HCT116 (cell line): ENCODE results near the gene GCNT1. TPM values are rescaled to one million over a fixed set of nuclear protein-coding genes. Genes with fewer than 3 reads are reported as not detected.
"Not testable (repeated sequence)": the region's sequence is repeated elsewhere in the genome, so short reads cannot be mapped to it uniquely, and the experiment has no call there.

Experiments
- ATAC-seq: fragments of 200-7000 bp; cut with Tn5 transposase; 2 replicates; pipeline ENCODE4 v1.9.1; 2020; ENCODE audit warnings: mild to moderate bottlenecking, moderate library complexity
- BruUV-seq: library from RNA; stranded (reverse); fragments of 400-500 nt; replicated peaks from 2 replicates; lab custom pipeline; 2021; lab: Mats Ljungman, UMichigan
- CTCF ChIA-PET: fragments of 300-600 bp; sonication (Branson Sonifier 250); formaldehyde crosslinking; loops from one replicate; lab custom pipeline; 2021; ENCODE audit warnings: antibody characterized with exemption; lab: Charles Lee
- POLR2A ChIA-PET: fragments of 300-600, 350-600 bp; sonication (Branson Sonifier 250); formaldehyde crosslinking; loops from one replicate; lab custom pipeline; 2021; ENCODE audit warnings: antibody characterized with exemption; lab: Charles Lee
- RAD21 ChIA-PET, 2 experiments: fragments of 300-600 bp; sonication (Branson Sonifier 250); formaldehyde crosslinking; loops; one replicate each; lab custom pipeline; 2023; ENCODE audit warnings: low total read pairs in 2 of 2; ENCODE audit not compliant: uncharacterized antibody in 2 of 2, unreplicated experiment in 2 of 2, low non-redundant PET in 1 of 2; lab: Charles Lee
- DNase-seq: peaks from one replicate; pipeline ENCODE4 v3.0.0-alpha.2; 2010; ENCODE audit warnings: low read depth, low spot score
- H2AFZ ChIP-seq: fragments of 200-600 bp; shearing (Covaris generic), sonication (generic); 2 replicates; pipeline ENCODE4 v1.6.1; 2017; ENCODE audit warnings: low read depth, mixed run types, mixed read lengths, antibody characterized with exemption, low read length; ENCODE audit not compliant: poor library complexity, severe bottlenecking
- H3K27ac ChIP-seq: 2 replicates; pipeline ENCODE4 v1.5.1; 2012; ENCODE audit warnings: low read depth, low read length
- H3K27me3 ChIP-seq: fragments of 200-600 bp; sonication (generic); 2 replicates; pipeline ENCODE4 v1.6.1; 2016; ENCODE audit warnings: mixed run types, low read length, mixed read lengths; ENCODE audit not compliant: insufficient read depth
- H3K36me3 ChIP-seq, 2 experiments: fragments of 200-500 bp in 1 of 2; fragments of 200-600 bp in 1 of 2; sonication (Bioruptor generic) in 1 of 2; sonication (generic) in 1 of 2; 2 replicates each; pipeline versions ENCODE4 v1.5.1 to v1.6.1; 2014 to 2016; ENCODE audit warnings: low read length in 2 of 2, inconsistent platforms in 1 of 2, mixed read lengths in 1 of 2, mixed run types in 1 of 2; ENCODE audit not compliant: insufficient read depth in 2 of 2, control insufficient read depth in 1 of 2
- H3K4me1 ChIP-seq, 2 experiments: fragments of 200-600 bp in 1 of 2; sonication (generic) in 1 of 2; 2 replicates each; pipeline versions ENCODE4 v1.5.1 to v1.6.1; 2012 to 2017; ENCODE audit warnings: low read length in 2 of 2, inconsistent platforms in 1 of 2, mild to moderate bottlenecking in 1 of 2, mixed read lengths in 1 of 2, mixed run types in 1 of 2, moderate library complexity in 1 of 2; ENCODE audit not compliant: insufficient read depth in 2 of 2, control insufficient read depth in 1 of 2
- H3K4me2 ChIP-seq: fragments of 200-600 bp; sonication (generic); 2 replicates; pipeline ENCODE4 v1.6.1; 2017; ENCODE audit warnings: mixed run types, low read length, mixed read lengths
- H3K4me3 ChIP-seq, 2 experiments: fragments of 200-600 bp in 1 of 2; sonication (generic) in 1 of 2; replicated peaks in 1 of 2; 2 replicates each; pipeline ENCODE4 v1.5.1; 2011 to 2016; ENCODE audit warnings: low read length in 2 of 2, control low read depth in 1 of 2, low read depth in 1 of 2, mild to moderate bottlenecking in 1 of 2, mixed read lengths in 1 of 2, mixed run types in 1 of 2
- H3K79me2 ChIP-seq: fragments of 200-600 bp; sonication (generic); 2 replicates; pipeline ENCODE4 v1.6.1; 2017; ENCODE audit warnings: mild to moderate bottlenecking, mixed run types, low read length, moderate library complexity, mixed read lengths; ENCODE audit not compliant: insufficient read depth
- H3K9ac ChIP-seq: fragments of 200-600 bp; sonication (generic); 2 replicates; pipeline ENCODE4 v1.6.1; 2016; ENCODE audit warnings: low read length, mixed read lengths
- H3K9me2 ChIP-seq: fragments of 200-600 bp; sonication (generic), shearing (Covaris generic); 2 replicates; pipeline ENCODE4 v1.6.1; 2017; ENCODE audit warnings: mixed run types, mild to moderate bottlenecking, moderate library complexity; ENCODE audit not compliant: insufficient read depth
- H3K9me3 ChIP-seq, 2 experiments: fragments of 200-500 bp in 1 of 2; fragments of 200-600 bp in 1 of 2; sonication (Bioruptor generic) in 1 of 2; sonication (generic) in 1 of 2; 2 replicates each; pipeline ENCODE4 v1.6.1; 2014 to 2017; ENCODE audit warnings: low read length in 2 of 2, mixed read lengths in 2 of 2, inconsistent platforms in 1 of 2, low read depth in 1 of 2, mild to moderate bottlenecking in 1 of 2, mixed run types in 1 of 2, moderate library complexity in 1 of 2; ENCODE audit not compliant: control insufficient read depth in 1 of 2, insufficient read depth in 1 of 2
- H4K20me1 ChIP-seq: fragments of 200-600 bp; sonication (generic), shearing (Covaris generic); 2 replicates; pipeline ENCODE4 v1.6.1; 2017; ENCODE audit warnings: mixed run types, mild to moderate bottlenecking, moderate library complexity; ENCODE audit not compliant: insufficient read depth
- ATF3 ChIP-seq: IDR thresholded peaks from 2 replicates; pipeline ENCODE4 v1.6.1; 2012
- CBX3 ChIP-seq: IDR thresholded peaks from 2 replicates; pipeline ENCODE4 v1.6.1; 2012; ENCODE audit warnings: low read depth
- CEBPB ChIP-seq: IDR thresholded peaks from 2 replicates; pipeline ENCODE4 v1.6.1; 2012; ENCODE audit warnings: low read depth
- CTCF ChIP-seq, 3 experiments: fragments of 200-600 bp in 1 of 3; sonication (generic) in 1 of 3; IDR thresholded peaks in 2 of 3; conservative IDR thresholded peaks in 1 of 3; 2 replicates each; pipeline ENCODE4 v1.5.1; 2012 to 2017; ENCODE audit warnings: low read depth in 2 of 3, low read length in 2 of 3, antibody characterized with exemption in 1 of 3, borderline replicate concordance in 1 of 3, control low read depth in 1 of 3, mild to moderate bottlenecking in 1 of 3, mixed read lengths in 1 of 3, mixed run types in 1 of 3, moderate library complexity in 1 of 3; ENCODE audit not compliant: insufficient read depth in 1 of 3
- EGR1 ChIP-seq: IDR thresholded peaks from 2 replicates; pipeline ENCODE4 v1.6.1; 2012; ENCODE audit warnings: low read depth
- EZH2phosphoT487 ChIP-seq: fragments of 200-600 bp; IDR thresholded peaks from 2 replicates; pipeline ENCODE4 v1.6.1; 2018; ENCODE audit warnings: antibody characterized with exemption, borderline replicate concordance
- JUND ChIP-seq: IDR thresholded peaks from 2 replicates; pipeline ENCODE4 v1.6.1; 2012
- POLR2AphosphoS5 ChIP-seq: IDR thresholded peaks from 2 replicates; pipeline ENCODE4 v1.6.1; 2011; ENCODE audit warnings: mild to moderate bottlenecking, low read depth, low read length, moderate library complexity
- REST ChIP-seq: IDR thresholded peaks from 2 replicates; pipeline ENCODE4 v1.6.1; 2012; ENCODE audit warnings: low read depth
- SIN3A ChIP-seq: IDR thresholded peaks from 2 replicates; pipeline ENCODE4 v1.6.1; 2012; ENCODE audit warnings: low read depth
- SP1 ChIP-seq: IDR thresholded peaks from 2 replicates; pipeline ENCODE4 v1.6.1; 2012; ENCODE audit warnings: low read depth
- SRF ChIP-seq: IDR thresholded peaks from 2 replicates; pipeline ENCODE4 v1.6.1; 2012; ENCODE audit warnings: low read depth
- YY1 ChIP-seq: IDR thresholded peaks from 2 replicates; pipeline ENCODE4 v1.6.1; 2011; ENCODE audit warnings: low read length, low read depth, moderate library complexity, mild to moderate bottlenecking; ENCODE audit not compliant: insufficient replicate concordance; ENCODE audit errors: extremely low read depth
- ZFX ChIP-seq: fragments of 450-650 bp; IDR thresholded peaks from 2 replicates; pipeline ENCODE4 v1.6.1; 2017
- intact Hi-C: fragments of 100-400 bp; cut with micrococcal nuclease; formaldehyde crosslinking; loops from 2 replicates; pipeline ENCODE4 v1.10.0; 2022
- total RNA-seq: library from RNA; stranded (reverse); gene quantifications from one replicate; pipeline ENCODE4 v1.2.1, GENCODE V29; 2021; ENCODE audit not compliant: unreplicated experiment

The GCNT1 gene
- total RNA-seq, 1 experiment from 2014 or later: 5.8 TPM

- H2AFZ ChIP-seq: no peak overlapping the region
- H3K27ac ChIP-seq: no peak overlapping the region
- no peaks in the 10 kb centered on the region for H3K27me3 ChIP-seq
- ATAC-seq (no peak), DNase-seq (no peak)
- ChIA-PET RAD21 (no interaction called here), CTCF (interaction anchor here (1.2 to 1.3 kb wide), 2 partner anchors 15 to 183 kb away, joined by 3 to 4 read pairs; no protein-coding TSS in a partner anchor), POLR2A (no interaction called here)
- intact Hi-C loops: no loop called here
- no peaks in the 10 kb centered on the region for H4K20me1 ChIP-seq
- H3K4me3 ChIP-seq: no peak overlapping the region
- BruUV-seq: no TSS peak
- H3K36me3 ChIP-seq: no peaks in the 10 kb centered on the region
- no peaks in the 10 kb centered on the region for H3K9me3 ChIP-seq
- no peak overlapping the region for H3K4me2 ChIP-seq
- H3K79me2 ChIP-seq: no peaks in the 10 kb centered on the region
- no peak overlapping the region for H3K9ac ChIP-seq
- H3K9me2 ChIP-seq: no peaks in the 10 kb centered on the region
- peaks cover 0 to 3% of the 10 kb centered on the region in 2 experiments; a peak in 2 of 4 replicates for H3K4me1 ChIP-seq
- TF ChIP-seq SP1: no peak
- no peak for TF ChIP-seq CTCF (IDR thresholded peaks at IDR 0.05 in 2 of 3, conservative IDR thresholded peaks at IDR 0.05 in 1 of 3; ENCODE audit: borderline replicate concordance in 1 of 3, insufficient read depth in 1 of 3, low read depth in 2 of 3, low read length in 2 of 3)
- TF ChIP-seq CBX3: no peak
- TF ChIP-seq YY1: no peak
- TF ChIP-seq CEBPB: no peak
- TF ChIP-seq EGR1: no peak
- no peak for TF ChIP-seq SRF
- TF ChIP-seq REST: no peak
- TF ChIP-seq ZFX: no peak
- TF ChIP-seq EZH2phosphoT487: no peak
- no peak for TF ChIP-seq POLR2AphosphoS5
- no peak for TF ChIP-seq ATF3
- TF ChIP-seq SIN3A: no peak
- TF ChIP-seq JUND: no peak
Measured at GRCh38 chr9:76475686-76476085, 16.7 kb downstream of the GCNT1 start.

GRCh38 chr9:76477818-76478217, 18.8 kb downstream of the GCNT1 start:
- BruUV-seq, intact Hi-C loops: not testable (repeated sequence)

More at GRCh38 chr9:76477818-76478217, 18.8 kb downstream of the GCNT1 start:
- H2AFZ ChIP-seq, ATAC-seq, H3K27ac ChIP-seq, H3K4me3 ChIP-seq, DNase-seq, CTCF ChIA-PET, H3K4me1 ChIP-seq, H3K9me3 ChIP-seq, POLR2A ChIA-PET, H3K9me2 ChIP-seq, H3K9ac ChIP-seq, H3K79me2 ChIP-seq, H4K20me1 ChIP-seq, H3K36me3 ChIP-seq, H3K27me3 ChIP-seq, H3K4me2 ChIP-seq: not testable (repeated sequence)
- RAD21 ChIA-PET: interaction anchor here in 1 of 2 experiments (0.6 kb wide), 1 partner anchor 39 kb away, joined by 7 read pairs; no protein-coding TSS in a partner anchor
